GM19467 (cell line): ENCODE data around the gene QARS1.

ENCODE experiments used
- ATAC-seq: cut with Tn5 transposase; IDR thresholded peaks from one replicate; pipeline ENCODE4 v1.9.1; 2021; ENCODE audit warnings: mild to moderate bottlenecking, moderate library complexity; ENCODE audit not compliant: unreplicated experiment

Gene QARS1

GRCh38 chr3:49120438-49121131 lies 16.0 kb upstream of the QARS1 start, which contains the start of gene USP19:
Gene USP19 (minus strand): TSS chr3:49120823. CDS start chr3:49119145, 1,678 bp downstream.
- ATAC-seq = peak; percentile 84

- no peak for ATAC-seq
Observed at GRCh38 chr3:49120096-49120437, 15.5 kb upstream of the QARS1 start.

GRCh38 chr3:49119439-49119838 lies 14.9 kb upstream of the QARS1 start:
- no peak for ATAC-seq

- no peak for ATAC-seq
Observed at GRCh38 chr3:49119036-49119435, 14.5 kb upstream of the QARS1 start.

GRCh38 chr3:49112262-49112661 lies 7.7 kb upstream of the QARS1 start:
- no peak for ATAC-seq

- ATAC-seq = no peak
Observed at GRCh38 chr3:49111347-49111746, 6.8 kb upstream of the QARS1 start.

GRCh38 chr3:49110780-49111179 lies 6.2 kb upstream of the QARS1 start:
- ATAC-seq = no peak

GRCh38 chr3:49108346-49108745 lies 3.8 kb upstream of the QARS1 start:
- ATAC-seq = no peak

- ATAC-seq = no peak
Observed at GRCh38 chr3:49104052-49104426, 518 bp downstream of the QARS1 start.

GRCh38 chr3:49100046-49100615 lies 4.4 kb downstream of the QARS1 start:
- no peak for ATAC-seq

- no peak for ATAC-seq
Observed at GRCh38 chr3:49098910-49099630, 5.5 kb downstream of the QARS1 start.

GRCh38 chr3:49098429-49098828 lies 6.1 kb downstream of the QARS1 start:
- no peak for ATAC-seq

- ATAC-seq = peak; percentile 77
Observed at GRCh38 chr3:49093853-49094767, 10.4 kb downstream of the QARS1 start, which contains the start of gene QRICH1. Gene QRICH1 (minus strand): TSS chr3:49094071. CDS start chr3:49077017, 17,054 bp downstream.

- peak; percentile 34 for ATAC-seq
Observed at GRCh38 chr3:49092938-49093852, 11.4 kb downstream of the QARS1 start.

- no peak for ATAC-seq
Observed at GRCh38 chr3:49081429-49081828, 23.1 kb downstream of the QARS1 start.

GRCh38 chr3:49079270-49079669 lies 25.3 kb downstream of the QARS1 start:
- ATAC-seq = no peak

GRCh38 chr3:49076646-49077045 lies 27.9 kb downstream of the QARS1 start:
- ATAC-seq = no peak

GRCh38 chr3:49076116-49076515 lies 28.4 kb downstream of the QARS1 start:
- ATAC-seq = no peak

- ATAC-seq = no peak
Observed at GRCh38 chr3:49058011-49058410, 46.5 kb downstream of the QARS1 start.

GRCh38 chr3:49057268-49057667 lies 47.3 kb downstream of the QARS1 start:
- no peak for ATAC-seq
